ENCODE data around the gene CPLX1. TPM values are rescaled to one million over a fixed set of nuclear protein-coding genes. Genes with fewer than 3 reads are reported as not detected.

The CPLX1 gene
- total RNA-seq, 1 experiment from 2014 or later: 3.5 TPM

GRCh38 chr4:833731-834367 lies 7.9 kb upstream of the CPLX1 start (continued):
- TF ChIP-seq HMGXB4 (CRISPR knock-in tag; IDR thresholded peaks at IDR 0.05): no peak
- TF ChIP-seq ETV6 (CRISPR knock-in tag; IDR thresholded peaks at IDR 0.05): no peak

GRCh38 chr4:833156-833555 lies 7.2 kb upstream of the CPLX1 start:
- Mint-ChIP-seq H3K27me3 (ENCODE audit: low read depth) (peaks cover 11% of the 10 kb centered on the region), H3K9me3 (peaks cover 12% of the 10 kb centered on the region), H3K4me3 (no peak overlapping the region), H3K36me3 (peaks cover 5% of the 10 kb centered on the region), H3K27ac (no peak overlapping the region), H3K4me1 (no peaks in the 10 kb centered on the region)
- DNase-seq (ENCODE audit: low spot score) (no peak), ATAC-seq (no peak)
- TF ChIP-seq ATF1 (CRISPR knock-in tag; IDR thresholded peaks at IDR 0.05) (no peak), ERG (CRISPR knock-in tag; IDR thresholded peaks at IDR 0.05) (no peak), ZNF317 (CRISPR knock-in tag; IDR thresholded peaks at IDR 0.05; ENCODE audit: borderline replicate concordance, low read depth) (no peak), CTCF (IDR thresholded peaks at IDR 0.05) (no peak), MAX (CRISPR knock-in tag; IDR thresholded peaks at IDR 0.05) (no peak), NFATC4 (CRISPR knock-in tag; IDR thresholded peaks at IDR 0.05) (no peak), ETV6 (CRISPR knock-in tag; IDR thresholded peaks at IDR 0.05) (no peak), MYBL2 (CRISPR knock-in tag; IDR thresholded peaks at IDR 0.05) (no peak), ELF4 (CRISPR knock-in tag; IDR thresholded peaks at IDR 0.05; ENCODE audit: low read depth) (no peak), ZNF232 (CRISPR knock-in tag; IDR thresholded peaks at IDR 0.05) (no peak), ZNF532 (CRISPR knock-in tag; IDR thresholded peaks at IDR 0.05; ENCODE audit: borderline replicate concordance) (no peak), FOXJ3 (CRISPR knock-in tag; IDR thresholded peaks at IDR 0.05; ENCODE audit: borderline replicate concordance) (no peak)
- POLR2A ChIA-PET: no interaction called here
- CTCF ChIA-PET: interaction anchor here (1.1 to 1.4 kb wide), 2 partner anchors 38 to 133 kb away, joined by 3 read pairs; no protein-coding TSS in a partner anchor

GRCh38 chr4:832536-832935 lies 6.6 kb upstream of the CPLX1 start:
- Mint-ChIP-seq H3K27me3 (ENCODE audit: low read depth) (peaks cover 17% of the 10 kb centered on the region), H3K27ac (no peak overlapping the region), H3K36me3 (no peaks in the 10 kb centered on the region), H3K9me3 (peaks cover 5% of the 10 kb centered on the region), H3K4me3 (no peak overlapping the region), H3K4me1 (no peaks in the 10 kb centered on the region)
- TF ChIP-seq ZNF396 (CRISPR knock-in tag; IDR thresholded peaks at IDR 0.05; ENCODE audit: borderline replicate concordance): no peak
- TF ChIP-seq SP1 (CRISPR knock-in tag; conservative IDR thresholded peaks at IDR 0.05): no peak
- TF ChIP-seq PRDM15 (CRISPR knock-in tag; IDR thresholded peaks at IDR 0.05): no peak
- no peak for TF ChIP-seq ATF3 (CRISPR knock-in tag; conservative IDR thresholded peaks at IDR 0.05)
- DNase-seq (ENCODE audit: low spot score) (no peak), ATAC-seq (no peak)
- ChIA-PET CTCF (interaction anchor here (1.4 kb wide), 1 partner anchor 38 kb away, joined by 3 read pairs; no protein-coding TSS in a partner anchor), POLR2A (no interaction called here)
